ENCODE data around the gene INPP5D.

INPP5D gene

GRCh38 chr2:233075966-233076339, 15.8 kb downstream of the INPP5D start:
- no peak for DNase-seq (ENCODE audit: low read depth)

- no peak for DNase-seq (ENCODE audit: low read depth)
Measured at GRCh38 chr2:233076749-233077148, 16.6 kb downstream of the INPP5D start.

- no peak for DNase-seq (ENCODE audit: low read depth)
Measured at GRCh38 chr2:233079473-233079877, 19.3 kb downstream of the INPP5D start.

- DNase-seq (ENCODE audit: low read depth) = no peak
Measured at GRCh38 chr2:233079953-233080835, 20.1 kb downstream of the INPP5D start.

GRCh38 chr2:233080836-233081229, 20.7 kb downstream of the INPP5D start:
- no peak for DNase-seq (ENCODE audit: low read depth)

- DNase-seq (ENCODE audit: low read depth) = no peak
Measured at GRCh38 chr2:233081232-233081730, 21.1 kb downstream of the INPP5D start.

GRCh38 chr2:233081731-233082221, 21.6 kb downstream of the INPP5D start:
- DNase-seq (ENCODE audit: low read depth) = no peak

GRCh38 chr2:233082222-233082930, 22.2 kb downstream of the INPP5D start:
- DNase-seq (ENCODE audit: low read depth) = no peak

- DNase-seq (ENCODE audit: low read depth) = no peak
Measured at GRCh38 chr2:233082931-233083755, 23.0 kb downstream of the INPP5D start.

- no peak for DNase-seq (ENCODE audit: low read depth)
Measured at GRCh38 chr2:233083782-233084181, 23.6 kb downstream of the INPP5D start.

- no peak for DNase-seq (ENCODE audit: low read depth)
Measured at GRCh38 chr2:233084488-233084887, 24.3 kb downstream of the INPP5D start.

GRCh38 chr2:233085037-233085838, 25.1 kb downstream of the INPP5D start:
- no peak for DNase-seq (ENCODE audit: low read depth)

- DNase-seq (ENCODE audit: low read depth) = no peak
Measured at GRCh38 chr2:233085839-233086150, 25.7 kb downstream of the INPP5D start.

GRCh38 chr2:233087713-233088112, 27.6 kb downstream of the INPP5D start:
- DNase-seq (ENCODE audit: low read depth) = no peak

GRCh38 chr2:233088972-233089345, 28.8 kb downstream of the INPP5D start:
- DNase-seq (ENCODE audit: low read depth) = no peak

GRCh38 chr2:233089851-233090250, 29.7 kb downstream of the INPP5D start:
- DNase-seq (ENCODE audit: low read depth) = no peak

- DNase-seq (ENCODE audit: low read depth) = no peak
Measured at GRCh38 chr2:233090879-233091278, 30.7 kb downstream of the INPP5D start.

GRCh38 chr2:233091595-233092375, 31.6 kb downstream of the INPP5D start:
- no peak for DNase-seq (ENCODE audit: low read depth)

GRCh38 chr2:233092432-233093165, 32.5 kb downstream of the INPP5D start:
- DNase-seq (ENCODE audit: low read depth) = no peak

- DNase-seq (ENCODE audit: low read depth) = no peak
Measured at GRCh38 chr2:233093166-233093448, 33.0 kb downstream of the INPP5D start.

Measured in stimulated activated CD8-positive, alpha-beta memory T cell treated with anti-CD3 and anti-CD28 coated beads, Interleukin-12 subunit alpha, Interleukin-12 subunit beta, amount 100 ng/mL, for 4 hours (primary cell).